Right renal cortex interstitium (tissue), 3 donors: ENCODE data around the gene EEF1G. TPM values are rescaled to one million over a fixed set of nuclear protein-coding genes. Genes with fewer than 3 reads are reported as not detected.
"Not testable (repeated sequence)": the region's sequence is repeated elsewhere in the genome, so short reads cannot be mapped to it uniquely, and the experiment has no call there.

Experiments
- DNase-seq, 3 donors: peaks; one replicate each; pipeline ENCODE4 v3.0.0-alpha.2; 2013; ENCODE audit warnings: low read depth in 3 of 3, low spot score in 2 of 3
- polyA plus RNA-seq, 3 donors: library from polyadenylated mRNA; unstranded; fragments of 120-200 nt; gene quantifications; one replicate each; pipeline ENCODE4 v1.2.1, GENCODE V29; 2013; ENCODE audit not compliant: insufficient read length in 3 of 3

EEF1G gene
- polyA plus RNA-seq, 3 donors: 2,168 to 2,372 (median 2,294) TPM

GRCh38 chr11:62556875-62557631 lies 16.6 kb downstream of the EEF1G start:
- no peak for DNase-seq

DNA sequence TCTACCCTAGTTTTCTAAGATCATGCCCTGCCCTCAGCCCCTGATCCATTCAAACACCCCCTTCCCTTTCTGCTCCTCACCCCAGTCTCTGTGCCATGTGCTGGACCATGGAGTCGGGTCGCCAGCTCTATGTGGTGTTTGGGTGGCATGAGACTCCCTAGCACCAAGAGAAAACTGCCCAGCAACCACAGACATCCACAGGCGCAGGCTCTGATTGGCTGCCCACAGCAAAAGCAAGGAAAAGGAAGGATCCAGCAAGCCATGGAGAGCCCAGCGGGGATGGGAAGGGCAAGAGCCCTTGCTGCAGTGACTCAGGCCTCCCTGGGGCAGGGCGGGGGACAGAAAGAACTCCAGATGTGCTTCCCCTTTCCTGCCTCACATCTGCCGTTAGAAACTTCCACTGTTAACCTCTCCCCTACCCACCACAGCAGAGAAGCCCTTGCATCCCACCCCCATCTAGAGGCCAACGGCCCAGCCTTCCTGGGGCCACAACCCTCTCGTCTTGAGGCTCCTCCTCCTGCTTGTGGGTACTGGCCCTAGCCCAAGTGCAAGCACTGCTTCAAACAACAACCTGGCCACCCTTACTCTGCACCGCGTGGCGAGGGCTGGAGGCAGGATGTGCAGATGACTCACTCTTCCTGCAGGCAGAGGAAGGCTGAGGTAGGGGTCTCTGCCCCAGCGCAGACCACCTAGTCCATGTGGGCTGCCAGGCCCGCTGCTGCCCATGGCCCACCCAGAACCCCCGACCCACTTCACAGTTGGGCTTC lies 17.4 kb downstream of the EEF1G start:
- DNase-seq: no peak

GRCh38 chr11:62555464-62556107 lies 18.1 kb downstream of the EEF1G start:
- DNase-seq: no peak

DNA sequence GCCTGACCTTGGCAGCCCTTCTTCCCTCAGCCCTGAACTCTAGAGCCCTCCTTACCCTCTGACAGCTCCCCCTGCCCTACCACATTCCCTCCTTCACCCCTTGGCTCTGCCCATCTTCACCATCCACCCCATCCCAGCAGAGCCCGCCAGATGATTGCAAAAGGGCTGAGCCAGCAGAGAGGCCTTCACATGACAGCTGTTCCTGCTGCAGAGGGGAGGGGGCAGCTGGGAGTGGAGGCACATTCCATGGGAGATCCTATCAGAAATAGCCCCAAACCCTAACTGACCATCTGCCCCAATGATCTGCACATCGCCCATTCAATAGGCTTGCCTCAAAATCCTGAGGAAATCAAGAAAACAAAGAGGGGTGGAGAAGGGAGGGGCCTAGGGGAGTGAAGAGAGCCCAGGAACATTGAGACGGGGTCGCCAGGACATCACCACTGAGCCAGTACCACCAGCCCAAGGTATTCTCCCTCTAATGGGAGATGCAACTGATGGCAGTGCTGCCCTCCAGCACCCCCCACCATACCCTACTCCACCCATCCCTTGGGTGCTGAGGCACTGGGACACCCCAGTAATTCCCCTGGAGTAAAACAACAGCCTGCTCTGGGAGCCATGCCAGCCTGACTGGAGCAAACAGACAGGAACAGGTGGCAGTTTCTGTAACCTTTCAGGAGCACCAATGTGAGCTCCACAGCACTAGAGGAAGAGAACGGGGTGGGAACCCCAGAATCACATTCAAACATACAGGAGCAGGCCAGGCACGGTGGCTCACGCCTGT lies 19.1 kb downstream of the EEF1G start:
- DNase-seq: no peak

DNA sequence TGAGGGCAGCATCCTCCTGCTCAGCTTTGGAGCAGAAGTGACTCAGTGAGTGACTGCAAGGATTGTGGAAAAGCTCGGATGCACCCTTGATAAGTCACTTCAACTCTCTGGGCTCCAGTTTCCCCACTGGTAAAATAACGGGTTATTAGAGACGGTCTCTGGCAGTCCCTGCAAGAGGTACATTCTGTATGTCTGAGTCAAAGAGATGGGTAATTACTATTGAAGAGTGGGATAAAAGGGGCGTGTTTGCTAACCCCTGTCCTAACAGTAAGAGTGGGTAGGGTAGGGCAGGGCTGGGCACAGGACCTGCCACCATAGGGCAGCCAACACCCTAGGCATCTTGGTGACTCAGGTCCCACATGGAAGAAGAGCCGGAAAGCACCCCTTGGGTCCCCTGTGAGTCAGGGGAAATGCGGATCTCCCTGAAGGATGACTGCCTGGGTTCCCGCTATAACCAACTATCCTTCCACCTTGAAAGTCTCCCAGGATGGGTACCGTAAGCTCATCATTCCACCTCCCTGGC lies 19.8 kb downstream of the EEF1G start:
- no peak for DNase-seq

GRCh38 chr11:62553080-62553838 lies 20.4 kb downstream of the EEF1G start:
- no peak for DNase-seq

GRCh38 chr11:62552485-62553079 lies 21.1 kb downstream of the EEF1G start:
- no peak for DNase-seq

GRCh38 chr11:62550478-62550877 lies 23.2 kb downstream of the EEF1G start:
- not testable (repeated sequence) for DNase-seq

- DNase-seq: no peak
Measured at GRCh38 chr11:62548545-62549335, 25.0 kb downstream of the EEF1G start.

DNA sequence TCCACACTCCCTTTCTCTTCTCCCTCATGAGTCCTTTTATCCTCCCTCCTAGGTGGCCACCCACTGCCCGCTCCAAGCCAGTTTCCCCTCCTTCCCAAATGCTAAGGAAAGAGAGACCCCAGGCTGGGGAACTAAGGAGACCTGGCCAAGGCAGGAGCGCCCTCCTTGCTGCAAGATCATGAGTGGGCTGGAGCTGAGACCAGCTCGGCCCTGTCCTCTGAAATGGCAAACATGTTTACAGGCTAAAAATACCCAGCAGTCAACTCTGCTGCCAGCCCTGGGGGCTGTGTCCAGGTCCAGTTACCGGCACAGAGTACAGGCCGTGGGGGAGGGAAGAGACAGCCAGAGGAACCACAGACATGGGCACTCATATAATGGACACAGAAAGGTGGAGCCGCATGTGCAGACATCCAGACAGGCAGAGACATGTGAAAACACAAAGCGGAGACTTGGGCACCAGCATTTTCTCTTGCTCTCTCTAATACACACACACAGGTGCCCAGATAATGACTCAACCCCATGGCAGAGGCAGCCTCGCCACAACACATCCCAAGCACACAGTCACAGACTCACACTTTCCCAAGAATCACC lies 25.9 kb downstream of the EEF1G start:
- DNase-seq: no peak

DNA sequence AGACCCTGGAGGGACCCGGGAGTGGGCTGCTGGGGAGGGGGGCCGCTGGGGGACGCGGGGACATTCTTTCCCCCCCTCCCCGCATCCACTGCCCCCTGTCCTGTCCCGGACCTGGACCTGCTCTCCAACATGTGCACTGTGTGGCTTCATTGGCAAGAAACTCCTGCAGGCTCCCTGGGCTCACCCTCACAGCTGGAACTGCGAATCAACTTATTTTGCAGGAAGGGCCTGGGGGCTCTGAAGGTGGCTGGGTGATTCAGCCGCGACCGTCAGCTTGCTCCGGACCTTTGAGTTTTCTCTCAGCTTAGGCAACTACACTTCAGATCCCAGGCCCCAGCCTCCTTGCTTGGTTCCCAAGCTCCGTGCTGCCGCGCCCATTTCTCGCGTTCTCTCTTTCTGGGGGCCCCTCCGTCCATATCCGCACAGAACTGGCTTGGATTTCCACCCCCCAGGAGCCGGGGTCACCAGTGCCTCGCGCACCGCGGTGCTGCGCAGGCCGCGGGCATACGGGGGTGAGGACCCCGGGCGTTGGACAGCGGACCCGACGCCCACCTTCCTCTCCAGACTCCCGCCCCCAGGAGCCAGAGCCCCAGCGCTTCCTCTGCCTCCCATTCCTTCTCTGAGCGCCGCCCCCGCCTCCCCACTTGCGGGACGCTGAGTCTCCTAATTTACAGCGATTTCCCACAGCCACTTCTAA lies 26.6 kb downstream of the EEF1G start:
- no peak for DNase-seq

DNA sequence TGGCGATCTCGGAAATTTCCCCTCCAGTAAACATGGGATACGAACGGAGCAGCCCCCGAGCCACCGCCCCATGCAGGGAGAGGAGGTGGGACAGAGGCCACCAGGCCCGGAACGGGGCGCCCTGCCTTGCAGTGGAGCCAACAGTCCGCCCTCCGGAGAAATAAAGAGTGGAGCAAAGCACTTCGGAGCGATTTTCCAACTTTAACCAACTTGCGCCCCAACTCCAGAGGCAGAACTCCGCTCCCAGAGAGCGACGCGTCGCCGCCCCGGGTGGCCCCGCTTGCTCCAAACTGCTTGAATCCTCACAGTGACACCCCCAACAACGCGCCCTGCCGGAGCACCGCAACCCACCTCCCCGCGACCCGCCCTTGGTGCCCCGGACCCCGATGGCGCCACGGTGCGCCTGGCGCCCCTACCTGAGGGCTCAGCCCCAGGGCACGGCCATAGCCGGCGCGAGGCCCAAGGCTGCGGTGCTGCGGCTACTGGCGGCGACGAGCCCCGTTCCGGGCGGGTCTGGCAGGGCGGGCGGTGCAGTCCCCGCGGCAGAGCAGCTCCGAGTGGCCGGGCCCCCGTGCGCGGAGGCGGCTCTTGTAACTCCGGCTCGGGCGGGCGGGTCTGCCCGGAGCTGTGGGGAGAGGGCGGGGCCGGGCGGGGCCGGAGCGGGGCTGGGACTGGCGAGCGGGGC lies 27.3 kb downstream of the EEF1G start, which contains the start of gene AHNAK:
Gene AHNAK, minus strand, starts transcription at position 563 of the 685 bp plus-strand sequence. CDS start 10,708 bp downstream, outside the sequence.
- DNase-seq: no peak

DNA sequence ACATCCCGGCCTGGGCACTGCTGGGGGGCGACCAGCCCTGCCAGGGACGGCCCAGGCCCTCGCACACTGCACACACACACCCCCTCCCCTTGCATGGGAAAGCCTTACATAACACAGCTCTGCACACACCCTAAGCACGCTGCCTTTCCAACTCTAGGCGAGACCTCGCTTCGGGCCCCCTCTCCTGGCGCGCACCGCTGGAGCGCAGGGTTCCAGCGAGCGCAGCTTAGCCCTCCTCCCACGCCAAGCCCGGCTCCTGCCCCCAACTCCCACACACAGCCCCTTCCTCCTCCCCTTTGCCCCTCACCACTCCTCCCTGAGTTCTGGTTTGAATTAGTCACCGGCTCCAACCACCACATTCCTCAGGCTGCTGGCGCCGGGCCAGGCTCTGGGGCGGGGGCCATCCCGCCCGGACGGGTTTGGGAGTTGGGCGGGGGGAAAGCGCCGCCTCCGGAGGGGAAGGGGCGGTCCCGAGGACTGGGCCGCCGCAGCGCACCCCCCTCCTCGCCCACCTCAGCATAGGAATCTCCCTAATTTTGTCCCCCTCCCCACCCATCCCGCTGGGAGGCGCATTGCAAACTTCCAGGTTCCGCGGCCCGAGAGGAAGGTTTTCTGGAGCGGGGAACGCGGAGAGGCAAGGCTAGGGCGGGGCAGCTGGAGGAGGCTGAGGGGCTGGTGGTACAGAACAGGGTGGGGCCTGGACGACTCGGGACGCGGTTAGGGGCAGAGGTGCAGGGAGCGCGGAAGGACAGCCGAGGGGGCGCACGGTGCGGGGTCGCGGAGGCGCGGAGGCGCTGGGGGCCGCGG lies 28.1 kb downstream of the EEF1G start:
- DNase-seq: peak in 2 of 3 donors; percentile 86

GRCh38 chr11:62544581-62545436 lies 28.9 kb downstream of the EEF1G start:
- no peak for DNase-seq
